ENCODE results near the gene TRPM5. TPM values are rescaled to one million over a fixed set of nuclear protein-coding genes. Genes with fewer than 3 reads are reported as not detected.

Gene TRPM5
- total and polyA plus RNA-seq, 8 donors = 0.15 to 11.6 (median 0.45) TPM; not detected in 1

DNA sequence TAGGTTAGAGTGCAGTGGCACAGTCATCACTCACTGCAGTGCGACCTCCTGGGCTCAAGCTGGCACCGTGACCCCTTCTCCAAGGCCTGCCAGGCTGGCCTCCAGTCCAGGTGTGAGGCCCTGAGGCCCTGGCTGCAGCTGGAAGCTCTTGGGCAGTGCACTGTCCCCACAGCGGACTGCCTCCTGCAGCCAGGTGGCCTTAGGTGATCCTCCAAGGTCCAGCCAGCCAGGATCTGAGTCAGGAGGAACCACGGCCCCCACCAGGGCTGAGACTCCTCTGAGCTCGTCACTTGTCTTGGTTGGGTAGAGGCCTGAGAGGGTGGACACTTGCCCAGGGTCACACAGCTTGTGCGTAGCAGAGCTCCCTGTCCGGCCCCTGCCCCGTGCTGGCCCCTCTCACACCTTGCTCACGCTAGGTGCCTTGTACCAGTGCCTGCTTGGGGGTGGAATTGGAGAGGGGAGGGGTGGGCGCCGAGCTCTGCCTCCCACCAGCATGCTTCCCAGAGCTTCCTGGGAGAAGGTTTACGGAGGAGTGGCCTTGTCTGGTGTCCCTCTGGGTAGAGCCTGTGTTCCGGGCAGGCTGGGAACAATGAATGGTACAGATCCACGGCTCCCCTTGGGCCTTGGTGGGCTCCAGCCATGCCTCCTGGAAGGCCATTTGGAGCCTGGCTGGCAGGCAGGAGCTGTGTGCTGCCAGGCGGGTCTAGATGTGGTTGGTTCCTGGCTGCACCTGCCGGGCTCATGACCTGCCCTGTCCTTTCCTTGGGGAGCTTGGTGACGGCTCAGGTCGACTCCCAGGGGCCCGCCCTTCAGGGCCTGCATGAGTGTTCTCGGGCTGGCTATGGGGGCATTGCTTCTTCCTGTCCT is 21.1 kb upstream of the TRPM5 start:
- H3K36me3 ChIP-seq = no peaks in the 10 kb centered on the region
- H3K9me3 ChIP-seq = no peaks in the 10 kb centered on the region
- peak; percentile 37 to 75 for DNase-seq
- H3K27ac ChIP-seq = peak overlapping the region; percentile 82 to 92 (median 87)
- no peaks in the 10 kb centered on the region for H3K27me3 ChIP-seq
- 46 to 72% (median 56%) methylated on average over 8 to 20 of the region's 20 CpGs for WGBS, 5 donors
- intact Hi-C loops (cut with DNase I; ENCODE audit: low total_unique reads) = no loop called here
- peak in 1 of 3 donors; percentile 43 for TF ChIP-seq POLR2AphosphoS5 (IDR thresholded peaks at IDR 0.05)
- TF ChIP-seq, protein P1, sequence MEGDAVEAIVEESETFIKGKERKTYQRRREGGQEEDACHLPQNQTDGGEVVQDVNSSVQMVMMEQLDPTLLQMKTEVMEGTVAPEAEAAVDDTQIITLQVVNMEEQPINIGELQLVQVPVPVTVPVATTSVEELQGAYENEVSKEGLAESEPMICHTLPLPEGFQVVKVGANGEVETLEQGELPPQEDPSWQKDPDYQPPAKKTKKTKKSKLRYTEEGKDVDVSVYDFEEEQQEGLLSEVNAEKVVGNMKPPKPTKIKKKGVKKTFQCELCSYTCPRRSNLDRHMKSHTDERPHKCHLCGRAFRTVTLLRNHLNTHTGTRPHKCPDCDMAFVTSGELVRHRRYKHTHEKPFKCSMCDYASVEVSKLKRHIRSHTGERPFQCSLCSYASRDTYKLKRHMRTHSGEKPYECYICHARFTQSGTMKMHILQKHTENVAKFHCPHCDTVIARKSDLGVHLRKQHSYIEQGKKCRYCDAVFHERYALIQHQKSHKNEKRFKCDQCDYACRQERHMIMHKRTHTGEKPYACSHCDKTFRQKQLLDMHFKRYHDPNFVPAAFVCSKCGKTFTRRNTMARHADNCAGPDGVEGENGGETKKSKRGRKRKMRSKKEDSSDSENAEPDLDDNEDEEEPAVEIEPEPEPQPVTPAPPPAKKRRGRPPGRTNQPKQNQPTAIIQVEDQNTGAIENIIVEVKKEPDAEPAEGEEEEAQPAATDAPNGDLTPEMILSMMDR (IDR thresholded peaks at IDR 0.05) = no peak
- peaks cover 48 to 75% (median 66%) of the 10 kb centered on the region in 4 donors for H3K4me1 ChIP-seq
- no peak overlapping the region for H3K4me3 ChIP-seq

DNA sequence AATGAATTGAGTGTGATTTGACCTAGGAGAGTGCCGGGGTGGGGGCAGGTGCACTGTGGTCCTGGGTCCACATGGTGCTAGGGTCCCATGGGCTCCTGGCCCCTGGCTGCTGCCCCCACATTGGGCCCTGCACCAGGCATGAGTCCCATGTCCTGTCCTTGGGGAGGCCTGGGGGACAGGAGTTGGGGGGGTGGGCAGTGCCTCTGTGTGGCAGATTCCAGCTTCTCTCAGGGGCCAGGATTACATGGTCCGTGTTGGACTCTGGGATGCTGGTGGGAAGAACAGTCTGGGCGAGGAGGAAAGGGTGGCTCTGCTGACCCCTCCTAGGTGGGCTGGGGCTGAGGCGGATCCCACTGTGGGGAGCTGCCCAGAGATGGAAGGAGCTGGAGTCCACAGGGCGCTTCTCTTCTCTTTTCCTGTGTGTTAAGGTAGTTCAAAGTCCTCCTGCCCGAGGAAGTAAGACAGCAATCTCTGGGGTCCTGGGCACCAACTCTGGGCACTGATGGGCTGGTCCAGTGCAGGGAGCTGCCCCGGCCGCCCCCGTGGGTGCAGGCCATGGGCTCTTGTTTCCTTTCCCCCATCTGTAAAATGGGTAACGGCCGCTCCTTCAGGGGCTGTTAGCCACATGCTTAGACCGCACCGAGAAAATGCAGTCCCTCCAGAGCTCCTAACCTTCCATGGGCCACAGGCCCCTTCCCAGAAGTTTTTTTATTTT is 20.3 kb upstream of the TRPM5 start:
- intact Hi-C loops (cut with DNase I; ENCODE audit: low total_unique reads) = no loop called here
- WGBS, 5 donors = 79 to 90% (median 83%) methylated on average over 13 of the region's 13 CpGs
- Histone ChIP-seq H3K36me3 (no peaks in the 10 kb centered on the region), H3K4me1 (peaks cover 56 to 84% (median 74%) of the 10 kb centered on the region in 4 donors), H3K27ac (peak overlapping the region; percentile 82 to 92 (median 87)), H3K4me3 (no peak overlapping the region), H3K9me3 (no peaks in the 10 kb centered on the region), H3K27me3 (no peaks in the 10 kb centered on the region)
- DNase-seq = peak in 1 of 2 donors; percentile 23
- TF ChIP-seq, protein P1 (IDR thresholded peaks at IDR 0.05) = no peak
- TF ChIP-seq EP300 (IDR thresholded peaks at IDR 0.05) (no peak), POLR2AphosphoS5 (IDR thresholded peaks at IDR 0.05) (no peak), POLR2A (IDR thresholded peaks at IDR 0.05) (no peak)

DNA sequence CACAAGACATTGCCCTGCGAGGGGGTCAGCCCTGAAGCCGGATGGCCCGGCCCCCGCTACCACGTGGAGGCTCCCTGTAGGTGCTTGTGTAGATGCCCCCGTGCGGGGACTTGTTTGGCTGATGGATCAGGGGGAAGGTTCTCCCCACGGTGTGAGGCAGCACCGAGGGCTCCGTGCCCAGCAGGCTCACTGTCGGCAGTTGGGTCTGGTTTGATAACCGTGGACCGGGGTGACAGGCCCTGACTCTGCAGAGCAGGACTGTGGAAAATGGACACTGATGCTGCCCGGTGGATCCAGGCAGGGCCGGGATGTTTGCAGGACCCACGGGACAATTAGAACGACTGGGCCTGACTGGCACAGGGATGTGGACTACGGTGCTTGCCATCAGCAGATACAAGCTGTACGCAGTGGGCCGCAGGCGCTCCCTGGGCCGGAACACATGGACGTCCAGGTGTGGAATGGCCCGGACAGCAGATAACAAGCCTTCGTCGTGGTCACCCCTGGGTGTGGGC is 19.5 kb upstream of the TRPM5 start:
- H3K9me3 ChIP-seq = no peaks in the 10 kb centered on the region
- peak; percentile 27 to 70 for DNase-seq
- WGBS, 5 donors = 27 to 63% (median 50%) methylated on average over 18 to 26 of the region's 26 CpGs
- TF ChIP-seq EP300 (IDR thresholded peaks at IDR 0.05) (no peak), POLR2AphosphoS5 (IDR thresholded peaks at IDR 0.05) (no peak), POLR2A (IDR thresholded peaks at IDR 0.05) (no peak)
- TF ChIP-seq, protein P1 (IDR thresholded peaks at IDR 0.05) = no peak
- no peaks in the 10 kb centered on the region for H3K36me3 ChIP-seq
- peak overlapping the region; percentile 79 to 92 (median 87) for H3K27ac ChIP-seq
- H3K4me1 ChIP-seq = peaks cover 64 to 91% (median 82%) of the 10 kb centered on the region in 4 donors
- no peaks in the 10 kb centered on the region for H3K27me3 ChIP-seq
- intact Hi-C loops (cut with DNase I; ENCODE audit: low total_unique reads) = no loop called here
- peak overlapping the region in 1 of 4 donors; percentile 28 for H3K4me3 ChIP-seq

DNA sequence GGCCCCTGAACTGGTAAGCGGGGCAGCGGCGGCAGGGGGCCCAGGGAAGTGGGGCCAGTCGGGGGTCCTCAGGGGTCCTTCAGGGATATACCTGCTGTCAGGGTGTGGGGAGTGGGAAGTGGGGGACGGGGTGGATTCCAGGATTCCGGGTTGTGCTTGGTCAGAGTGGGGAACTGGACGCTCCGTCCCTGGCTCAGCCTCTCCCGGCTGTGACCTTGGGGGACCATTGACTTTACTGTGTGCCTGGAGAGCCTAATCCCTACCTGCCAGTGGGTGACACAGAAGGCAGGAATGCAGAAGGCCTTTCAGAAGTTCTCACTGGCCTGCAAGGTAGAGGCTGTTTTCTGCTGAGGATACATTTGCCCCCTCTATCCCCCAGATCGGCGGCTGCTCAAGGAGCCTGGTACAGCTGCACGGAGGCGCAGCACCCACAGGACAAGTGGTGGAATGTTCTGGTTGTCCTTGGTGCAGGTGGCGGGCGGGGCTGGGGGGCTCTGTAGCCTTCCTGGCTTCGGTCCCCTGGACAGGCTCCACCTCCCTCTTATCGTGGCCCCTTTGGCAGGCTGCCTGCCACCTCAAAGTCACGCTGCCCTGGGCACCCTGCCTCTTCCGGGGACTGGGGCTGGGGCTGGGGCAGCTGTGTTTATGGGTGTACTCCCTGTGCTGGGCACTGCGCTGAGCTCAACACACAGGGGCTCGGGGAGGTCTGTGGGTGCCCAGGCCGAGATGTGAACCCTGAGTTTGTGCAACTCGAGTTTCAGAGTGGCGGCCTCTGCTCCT is 18.9 kb upstream of the TRPM5 start:
- H3K27ac ChIP-seq = peak overlapping the region; percentile 85 to 93 (median 89)
- H3K4me3 ChIP-seq = peak overlapping the region in 1 of 4 donors; percentile 28
- no peaks in the 10 kb centered on the region for H3K9me3 ChIP-seq
- 35 to 75% (median 50%) methylated on average over 9 to 24 of the region's 24 CpGs for WGBS, 5 donors
- H3K27me3 ChIP-seq = no peaks in the 10 kb centered on the region
- intact Hi-C loops (cut with DNase I; ENCODE audit: low total_unique reads) = no loop called here
- peak; percentile 91 to 96 for DNase-seq
- H3K36me3 ChIP-seq = no peaks in the 10 kb centered on the region
- peaks cover 65 to 94% (median 84%) of the 10 kb centered on the region in 4 donors for H3K4me1 ChIP-seq
- TF ChIP-seq EP300 (IDR thresholded peaks at IDR 0.05) = no peak
- TF ChIP-seq, protein P1 (IDR thresholded peaks at IDR 0.05) = no peak
- no peak for TF ChIP-seq POLR2A (IDR thresholded peaks at IDR 0.05)
- peak in 2 of 3 donors; percentile 68 to 74 for TF ChIP-seq POLR2AphosphoS5 (IDR thresholded peaks at IDR 0.05)

Measured in stomach (tissue), 9 donors.